ENCODE measurements around the gene PCAT7.
"Not testable (repeated sequence)": the region's sequence is repeated elsewhere in the genome, so short reads cannot be mapped to it uniquely, and the experiment has no call there.

PCAT7 gene

DNA sequence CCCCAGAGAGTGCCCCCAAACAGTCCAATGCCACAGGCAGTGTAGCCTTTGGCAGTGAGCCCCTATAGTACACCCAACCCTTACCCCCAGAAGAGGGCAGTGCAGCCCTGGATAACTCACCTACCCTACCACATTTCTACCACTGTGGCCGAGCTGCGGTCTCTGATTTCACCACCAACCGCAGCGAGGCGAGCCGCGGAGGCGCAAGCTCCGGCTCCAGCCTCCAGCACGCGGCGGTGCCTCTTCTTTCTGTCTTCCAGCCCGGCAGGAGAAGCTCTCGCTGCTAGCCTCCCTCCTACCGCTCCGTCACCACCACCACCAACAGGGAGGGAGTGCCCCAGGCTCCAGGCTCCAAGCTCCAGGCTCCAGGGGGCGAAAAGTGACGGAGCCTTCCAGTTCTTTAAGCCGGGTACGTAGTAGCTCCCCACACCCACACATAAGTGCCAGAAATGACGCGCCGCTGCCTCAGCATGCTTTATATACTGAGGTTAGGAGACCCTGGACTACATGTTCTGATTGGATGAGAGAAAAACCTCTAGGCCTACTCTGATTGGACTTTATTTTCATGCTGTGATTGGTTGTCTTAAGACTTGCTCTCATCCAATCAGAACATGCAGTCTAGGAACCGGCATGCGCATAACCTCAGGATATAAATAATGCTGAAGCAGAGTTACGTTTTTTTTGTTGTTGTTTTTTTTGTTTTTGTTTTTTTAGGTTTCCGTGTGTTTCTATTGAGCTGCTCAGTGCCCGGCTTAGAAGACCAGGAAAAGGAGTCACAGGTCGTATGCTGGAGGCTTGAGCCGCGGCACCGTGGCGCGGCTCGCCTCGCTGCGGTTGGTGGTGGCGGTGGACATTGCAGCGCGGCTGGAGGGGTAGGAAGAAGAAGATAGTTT is at the start of gene PCAT7:
PCAT7 (plus strand) TSS at position 645 of the 893 bp plus-strand sequence.
- no peak for DNase-seq (ENCODE audit: low read depth)

DNA sequence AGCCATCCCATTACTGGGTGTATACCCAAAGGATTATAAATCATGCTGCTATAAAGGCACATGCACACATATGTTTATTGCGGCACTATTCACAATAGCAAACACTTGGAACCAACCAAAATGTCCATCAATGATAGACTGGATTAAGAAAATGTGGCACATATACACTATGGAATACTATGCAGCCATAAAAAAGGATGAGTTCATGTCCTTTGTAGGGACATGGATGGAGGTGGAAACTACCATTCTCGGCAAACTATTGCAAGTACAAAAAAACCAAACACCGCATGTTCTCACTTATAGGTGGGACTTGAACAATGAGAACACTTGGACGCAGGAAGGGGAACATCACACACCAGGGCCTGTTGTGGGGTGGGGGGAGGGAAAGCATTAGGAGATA is 48.5 kb upstream of the PCAT7 start:
- not testable (repeated sequence) for DNase-seq (ENCODE audit: low read depth)

DNA sequence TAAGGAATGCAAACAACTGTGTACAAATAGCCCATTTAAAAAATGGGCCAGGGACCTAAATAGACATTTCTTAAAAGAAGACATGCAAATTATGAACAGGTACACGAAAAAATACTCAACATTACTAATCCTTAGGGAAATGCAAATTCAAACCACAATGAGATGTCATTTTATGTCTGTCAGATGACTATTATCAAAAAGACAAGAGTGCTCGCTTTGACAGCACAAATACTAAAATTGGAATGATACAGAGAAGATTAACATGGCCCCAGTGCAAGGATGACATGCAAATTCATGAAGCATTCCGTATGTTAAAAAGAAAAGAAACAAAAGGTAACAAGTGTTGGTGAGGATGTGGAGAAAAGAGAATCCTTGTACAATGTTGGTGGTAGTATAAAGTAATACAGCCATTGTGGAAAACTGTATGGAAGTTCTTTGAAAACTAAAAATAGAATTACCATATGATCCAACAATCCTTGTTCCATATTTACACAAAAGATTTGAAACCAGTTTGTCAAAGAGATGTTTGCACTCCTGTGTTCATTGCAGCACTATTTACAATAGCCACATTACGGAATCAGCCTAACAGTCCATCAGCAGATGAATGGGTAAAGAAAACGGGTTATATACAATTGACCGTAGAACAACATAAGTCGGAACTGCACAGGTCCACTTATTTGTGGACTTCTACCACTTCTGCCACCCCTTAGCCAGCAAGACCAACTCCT is 47.2 kb upstream of the PCAT7 start:
- DNase-seq (ENCODE audit: low read depth), result no peak

DNA sequence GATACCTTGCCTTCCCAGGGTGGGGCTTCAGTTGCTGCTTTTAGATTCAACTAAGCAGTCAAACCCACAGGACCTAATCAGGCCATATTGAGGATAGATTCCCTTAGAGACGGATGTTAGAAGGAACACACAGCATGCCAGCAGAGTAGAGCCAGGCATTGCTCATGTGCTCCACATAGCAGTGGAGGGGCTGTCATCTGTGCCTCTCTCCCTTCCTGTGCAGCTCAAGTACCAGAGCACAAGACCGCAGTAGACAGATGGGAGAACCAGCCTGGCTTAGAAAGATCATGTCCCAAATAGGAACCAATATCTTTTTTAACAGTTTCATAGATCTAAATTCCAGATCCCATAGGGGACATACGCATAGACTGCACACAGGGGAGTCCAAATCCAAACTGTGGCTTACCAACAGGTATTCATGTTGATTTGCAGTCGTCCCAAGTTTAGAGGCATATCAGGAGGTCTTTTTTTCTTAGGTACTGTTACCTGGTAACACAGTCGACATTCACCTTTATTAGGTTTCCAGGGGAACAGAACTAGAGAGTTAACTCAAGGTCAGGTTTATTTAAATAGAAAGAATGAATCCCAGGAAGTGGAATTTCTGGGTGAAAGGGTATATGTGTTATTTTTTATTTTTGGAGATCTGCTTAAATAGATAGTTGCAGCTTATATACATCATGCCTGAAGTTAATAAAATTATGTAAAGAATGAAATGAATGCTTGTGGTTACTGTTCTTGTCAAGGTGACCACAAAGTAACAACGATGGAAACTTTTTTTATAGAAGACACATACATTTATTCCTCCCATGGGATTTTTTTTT is 43.5 kb upstream of the PCAT7 start:
- DNase-seq (ENCODE audit: low read depth), result no peak

DNA sequence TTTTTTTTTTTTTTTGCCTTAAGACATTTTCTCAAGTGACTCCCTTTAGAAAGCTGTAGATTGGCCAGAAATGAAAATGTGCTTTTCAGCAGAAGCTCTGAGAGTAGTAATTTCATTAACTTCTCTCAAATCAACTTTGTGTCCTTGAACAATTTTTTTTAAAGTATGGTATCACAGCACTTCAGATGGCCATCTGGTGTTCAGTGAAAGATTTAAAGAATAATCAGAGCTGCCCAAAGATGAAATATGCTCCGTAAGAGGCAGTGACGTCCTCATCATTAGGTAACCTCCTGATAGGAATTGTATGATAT is 43.0 kb upstream of the PCAT7 start:
- DNase-seq (ENCODE audit: low read depth), result no peak

DNA sequence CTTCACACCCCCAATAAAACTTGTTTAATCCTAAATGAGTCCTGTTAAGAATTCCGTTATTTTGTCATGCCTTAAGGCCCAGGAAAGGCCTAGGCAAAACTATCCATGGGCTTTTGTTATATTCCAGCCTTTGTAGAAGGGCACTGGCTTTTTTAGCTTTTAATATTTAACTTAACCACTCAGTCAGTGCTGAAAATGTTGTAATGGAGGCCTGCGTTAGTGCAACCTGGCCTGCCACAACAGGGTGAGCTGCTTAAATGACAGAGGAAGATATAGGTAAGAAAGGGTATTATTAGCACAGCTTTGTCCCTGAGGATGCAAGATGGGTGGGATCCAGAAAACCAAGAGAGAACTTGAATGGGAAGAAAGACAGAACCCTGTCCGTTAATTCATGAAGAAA is 40.2 kb upstream of the PCAT7 start:
- no peak for DNase-seq (ENCODE audit: low read depth)

DNA sequence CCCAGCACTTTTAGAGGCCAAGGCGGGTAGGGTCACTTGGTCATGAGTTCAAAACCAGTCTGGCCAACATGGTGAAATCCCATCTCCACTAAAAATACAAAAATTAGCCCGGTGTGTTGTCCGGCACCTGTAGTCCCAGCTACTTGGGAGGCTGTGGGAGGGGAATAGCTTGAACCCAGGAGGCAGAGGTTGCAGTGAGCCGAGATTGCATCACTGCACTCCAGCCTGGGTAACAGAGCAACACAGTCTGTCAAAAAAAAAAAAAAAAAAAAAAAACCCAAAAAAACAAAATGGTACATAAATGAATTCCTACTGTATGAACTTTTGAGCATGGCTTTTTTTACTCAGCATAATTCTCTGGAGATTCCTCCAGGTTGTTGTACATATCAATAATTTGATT is 37.6 kb upstream of the PCAT7 start:
- DNase-seq (ENCODE audit: low read depth), result no peak

DNA sequence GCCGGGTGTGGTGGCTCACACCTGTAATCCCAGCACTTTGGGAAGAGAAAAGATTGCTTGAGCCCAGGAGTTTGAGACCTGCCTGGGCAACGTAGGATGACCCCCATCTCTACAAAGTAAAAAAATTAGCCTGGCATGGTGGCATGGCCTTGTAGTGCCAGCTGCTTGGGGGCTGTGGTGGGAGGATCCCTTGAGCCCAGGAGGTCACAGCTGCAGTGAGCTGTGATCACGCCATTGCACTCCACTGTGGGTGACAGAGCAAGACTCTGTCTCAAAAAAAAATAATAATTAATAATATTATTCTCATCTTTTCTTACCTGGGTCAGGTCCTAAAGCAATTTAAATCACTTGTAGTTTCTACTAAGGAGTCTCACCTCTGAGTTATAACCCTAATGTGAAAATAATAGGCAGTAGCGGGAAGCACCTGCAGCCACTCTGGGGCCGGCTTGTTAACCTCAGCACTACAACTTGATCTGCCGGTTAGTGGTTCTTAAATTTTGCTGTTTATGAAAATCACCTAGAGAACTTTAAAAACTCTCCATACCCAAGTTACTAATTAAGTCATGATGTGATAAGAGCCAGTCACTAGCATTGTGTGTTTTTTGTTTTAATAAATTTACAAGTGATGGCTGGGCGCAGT is 29.4 kb upstream of the PCAT7 start:
- DNase-seq (ENCODE audit: low read depth), result no peak

DNA sequence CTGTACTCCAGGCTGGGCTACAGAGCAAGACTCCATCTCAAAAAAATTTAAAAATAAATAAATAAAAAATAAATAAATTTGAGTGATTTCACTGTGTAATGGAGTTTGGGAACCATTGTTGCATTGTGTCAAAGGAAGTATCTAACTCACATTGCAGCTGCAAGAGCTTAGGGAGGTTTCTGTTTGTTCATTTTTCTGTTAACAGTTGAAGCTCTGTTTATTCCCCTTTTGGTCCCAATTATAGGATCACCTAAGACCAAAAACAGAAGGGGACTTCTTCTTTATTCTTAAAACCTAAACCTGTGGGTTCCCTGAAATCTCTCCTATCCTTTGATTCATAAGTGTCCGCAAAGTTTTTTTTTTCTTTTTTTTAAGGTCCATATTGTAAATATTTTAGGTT is 28.6 kb upstream of the PCAT7 start:
- DNase-seq (ENCODE audit: low read depth), result no peak

DNA sequence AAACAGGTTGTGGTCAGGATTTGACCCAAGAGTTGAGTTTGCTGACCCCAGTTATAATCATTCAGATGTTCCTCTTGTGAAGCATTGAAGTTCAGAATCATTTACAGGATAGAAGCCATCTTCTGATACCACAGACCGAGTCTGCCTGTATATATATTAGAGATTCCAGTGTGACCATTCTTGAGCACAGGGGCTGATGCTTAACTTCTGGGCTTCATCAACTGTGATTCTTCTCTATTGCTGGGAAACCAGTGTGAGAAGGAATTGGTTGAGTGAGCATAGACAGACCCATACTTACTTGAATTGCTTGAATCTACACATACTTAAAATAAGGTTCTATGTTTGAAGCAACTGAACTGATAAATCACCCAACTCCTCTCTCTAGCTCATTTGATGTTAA is 27.9 kb upstream of the PCAT7 start:
- no peak for DNase-seq (ENCODE audit: low read depth)

DNA sequence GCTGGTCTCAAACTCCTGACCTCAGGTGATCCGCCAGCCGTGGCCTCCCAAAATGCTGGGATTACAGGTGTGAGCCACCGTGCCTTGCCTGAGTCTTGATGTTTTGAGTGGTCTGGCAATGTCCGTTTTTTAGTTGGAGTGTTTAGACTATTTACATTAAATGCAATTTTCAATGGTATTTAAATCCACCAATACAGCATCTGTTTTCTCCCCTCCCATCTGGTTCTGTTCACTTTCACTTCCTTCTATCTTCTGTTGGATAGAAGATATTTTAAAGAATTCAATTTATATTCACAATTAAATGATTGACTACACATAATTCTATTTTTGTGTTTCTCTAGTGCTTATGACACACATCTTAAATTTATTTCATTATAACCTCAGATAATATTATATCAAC is 26.0 kb upstream of the PCAT7 start:
- no peak for DNase-seq (ENCODE audit: low read depth)

DNA sequence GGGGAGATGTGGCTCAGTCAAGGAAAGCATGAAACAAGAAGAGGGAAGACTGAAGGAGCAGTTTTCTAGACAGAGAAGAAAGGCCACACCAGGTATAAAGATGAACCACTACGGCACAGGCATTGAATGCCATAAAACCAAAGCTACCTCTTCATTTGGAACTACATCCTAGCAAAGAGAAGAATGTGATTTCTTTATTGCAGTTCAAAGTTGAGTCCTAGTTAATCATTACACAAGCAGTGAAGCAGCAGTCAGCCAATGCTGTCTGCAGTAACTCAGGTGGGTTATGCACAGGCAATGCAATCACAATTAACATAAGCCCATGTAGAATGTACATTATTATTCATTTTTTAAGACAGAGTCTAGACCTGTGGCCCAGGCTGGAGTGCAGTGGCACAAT is 21.7 kb upstream of the PCAT7 start:
- no peak for DNase-seq (ENCODE audit: low read depth)

DNA sequence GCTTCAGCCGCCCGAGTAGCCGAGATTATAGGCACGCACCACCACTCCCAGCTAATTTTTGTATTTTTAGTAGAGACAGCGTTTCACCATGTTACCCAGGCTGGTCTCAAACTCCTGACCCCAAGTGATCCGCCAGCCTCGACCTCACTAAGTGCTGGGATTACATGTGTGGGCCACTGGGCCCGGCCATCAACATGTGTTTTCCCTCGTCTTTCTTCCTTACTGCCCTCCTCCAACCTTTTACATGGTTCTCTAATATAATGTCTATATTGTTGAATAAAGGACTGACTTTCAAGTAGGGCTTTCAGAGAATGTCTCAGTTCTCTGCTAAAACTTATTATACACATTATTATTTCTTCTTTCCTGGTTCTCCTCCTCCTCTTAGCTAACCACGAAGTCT is 21.3 kb upstream of the PCAT7 start:
- DNase-seq (ENCODE audit: low read depth), result no peak

DNA sequence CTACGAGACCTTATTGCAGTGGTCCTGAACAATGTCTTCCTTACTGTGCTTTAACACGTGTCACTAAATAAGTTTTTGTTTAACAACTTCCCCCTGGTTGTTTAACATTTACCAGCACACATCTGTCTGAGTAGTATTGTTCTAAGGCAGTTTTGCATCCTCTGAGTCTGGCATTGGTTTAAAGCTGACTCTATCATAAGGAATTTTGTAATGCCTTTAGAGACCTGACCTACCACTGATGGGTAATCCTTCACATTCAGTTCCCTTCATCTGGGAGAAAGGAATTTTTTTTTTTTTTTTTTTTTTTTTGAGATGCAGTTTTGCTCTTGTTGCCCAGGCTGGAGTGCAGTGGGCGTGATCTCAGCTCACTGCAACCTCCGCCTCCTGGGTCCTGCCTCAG is 20.0 kb upstream of the PCAT7 start:
- no peak for DNase-seq (ENCODE audit: low read depth)

DNA sequence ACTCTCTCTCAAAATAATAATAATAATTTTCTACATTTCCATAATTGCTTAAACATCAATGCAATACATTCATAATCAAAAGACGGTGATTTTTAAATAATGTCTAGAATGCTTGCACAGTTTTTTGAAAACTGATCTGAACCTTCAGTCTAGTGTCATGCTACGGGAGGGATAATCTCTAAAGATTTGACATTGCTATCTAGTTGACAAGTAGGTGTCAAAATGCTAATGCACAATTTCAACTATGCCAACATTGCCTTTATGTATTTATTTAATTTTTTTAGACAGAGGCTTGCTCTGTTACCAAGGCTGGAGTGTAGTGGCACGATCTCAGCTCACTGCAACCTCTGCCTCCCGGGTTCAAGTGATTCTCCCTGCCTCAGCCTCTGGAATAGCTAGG is 16.0 kb upstream of the PCAT7 start:
- no peak for DNase-seq (ENCODE audit: low read depth)

DNA sequence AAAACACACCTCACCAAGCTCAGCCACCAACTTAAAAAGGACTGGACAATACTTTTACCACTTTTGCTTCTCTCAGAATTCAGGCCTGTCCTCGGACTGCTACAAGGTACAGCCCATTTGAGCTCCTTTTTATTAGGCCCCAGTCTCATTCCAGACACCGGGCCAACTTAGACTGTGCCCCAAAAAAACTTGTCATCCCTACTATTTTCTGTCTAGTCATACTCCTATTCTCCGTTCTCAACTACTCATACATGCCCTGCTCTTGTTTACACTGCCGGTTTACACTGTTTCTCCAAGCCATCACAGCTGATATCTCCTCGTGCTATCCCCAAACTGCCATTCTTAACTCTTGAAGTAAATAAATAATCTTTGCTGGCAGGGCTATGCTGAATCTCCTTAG is 10.5 kb upstream of the PCAT7 start:
- DNase-seq (ENCODE audit: low read depth), result not testable (repeated sequence)

DNA sequence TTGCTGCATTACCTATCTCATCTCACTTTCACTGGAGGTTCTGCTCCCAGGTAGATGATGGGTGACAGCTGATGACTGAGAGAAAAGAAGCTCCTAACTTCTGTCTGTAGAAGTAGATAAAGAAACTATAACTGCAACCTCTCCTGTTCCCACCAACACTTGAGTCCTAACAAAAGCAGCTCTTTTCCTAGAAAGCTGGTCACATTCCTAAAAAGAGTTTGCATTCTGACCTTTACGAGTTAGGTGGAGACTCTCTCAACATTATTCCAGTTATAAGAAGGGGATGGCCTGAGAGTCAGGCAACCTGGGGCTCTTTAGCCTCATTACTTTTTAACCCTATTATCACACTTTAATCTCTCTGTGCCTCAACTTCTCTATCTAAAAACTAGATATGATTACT is 8.9 kb upstream of the PCAT7 start:
- no peak for DNase-seq (ENCODE audit: low read depth)

DNA sequence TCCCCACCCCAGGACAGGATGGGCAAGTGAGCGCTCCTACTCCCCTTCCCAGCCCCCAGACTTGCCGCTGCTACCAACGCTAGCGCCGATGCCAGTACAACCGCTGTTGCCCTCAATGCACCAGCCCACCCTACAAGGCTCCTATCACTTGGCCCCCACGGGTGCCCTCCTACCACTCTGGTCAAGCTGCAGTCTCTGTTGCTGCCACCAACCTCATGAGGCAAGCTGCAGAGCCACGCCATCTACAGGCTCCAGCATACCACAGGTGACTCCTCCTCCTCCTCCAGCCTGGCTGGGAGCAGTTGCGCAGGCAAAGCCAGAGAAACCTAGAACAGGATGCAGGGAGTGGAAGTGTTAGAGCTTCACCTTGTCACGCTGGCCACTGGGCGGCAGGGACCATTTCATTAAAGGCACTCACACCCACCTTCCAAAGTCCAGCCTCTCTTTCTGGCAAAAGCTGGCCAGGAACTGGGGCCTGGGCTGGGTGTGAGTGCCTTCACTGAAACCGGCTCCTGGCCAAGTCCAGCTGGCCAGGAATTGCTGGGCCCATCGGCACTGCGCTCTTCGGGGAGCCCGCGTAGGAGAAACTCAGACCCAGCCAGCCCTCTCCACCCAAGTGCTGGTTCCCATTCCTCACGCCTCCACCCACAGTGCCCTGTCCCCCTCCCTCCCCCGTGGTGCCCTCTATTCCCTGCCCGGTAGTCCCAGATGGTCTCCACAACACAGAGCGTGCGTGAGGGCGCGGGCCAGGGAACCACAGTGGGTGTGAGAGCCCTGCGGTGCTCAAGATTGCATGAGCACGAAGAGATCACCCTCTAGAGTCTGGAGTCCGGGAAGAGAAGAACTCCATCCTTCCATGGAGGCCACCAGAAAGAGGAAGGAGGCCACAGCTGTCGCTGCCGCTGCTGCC is 1.6 kb upstream of the PCAT7 start:
- no peak for DNase-seq (ENCODE audit: low read depth)

DNA sequence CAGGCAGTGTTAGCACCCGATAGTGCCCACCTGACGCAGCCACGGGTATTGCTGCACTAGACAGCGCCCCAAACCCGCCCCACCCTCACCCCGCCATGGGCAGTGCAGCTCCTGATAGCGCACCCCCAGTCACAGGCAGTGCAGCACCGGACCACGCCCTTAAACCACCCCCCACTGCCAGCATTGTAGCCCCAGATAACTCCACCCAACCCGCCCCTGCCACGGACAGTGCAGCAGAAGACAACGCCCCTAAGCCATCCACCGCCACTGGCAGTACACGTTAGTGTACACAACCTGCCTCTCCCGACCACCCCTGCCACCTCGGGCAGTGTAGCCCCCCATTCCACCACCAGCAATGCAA is 825 bp upstream of the PCAT7 start:
- no peak for DNase-seq (ENCODE audit: low read depth)

DNA sequence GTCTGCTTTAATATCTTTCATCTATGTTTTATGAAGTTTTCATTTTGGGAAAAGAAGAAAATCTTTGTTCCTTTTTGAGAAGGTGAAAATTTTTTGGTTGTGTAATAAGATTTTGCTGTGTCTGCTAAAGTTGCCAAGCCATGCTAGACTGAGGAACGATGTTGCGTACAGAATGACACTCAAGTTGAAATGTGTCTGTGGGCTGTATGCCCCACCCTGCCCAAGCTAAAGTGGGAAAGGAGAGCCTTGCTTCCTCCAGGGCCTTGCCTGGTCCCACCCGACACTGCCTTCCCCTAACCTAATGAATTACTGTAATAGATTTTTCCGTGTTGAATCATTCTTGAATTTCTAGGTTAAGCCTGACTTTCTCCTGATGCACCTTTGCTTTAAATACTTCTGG is 2.5 kb downstream of the PCAT7 start:
- DNase-seq (ENCODE audit: low read depth), result no peak

DNA sequence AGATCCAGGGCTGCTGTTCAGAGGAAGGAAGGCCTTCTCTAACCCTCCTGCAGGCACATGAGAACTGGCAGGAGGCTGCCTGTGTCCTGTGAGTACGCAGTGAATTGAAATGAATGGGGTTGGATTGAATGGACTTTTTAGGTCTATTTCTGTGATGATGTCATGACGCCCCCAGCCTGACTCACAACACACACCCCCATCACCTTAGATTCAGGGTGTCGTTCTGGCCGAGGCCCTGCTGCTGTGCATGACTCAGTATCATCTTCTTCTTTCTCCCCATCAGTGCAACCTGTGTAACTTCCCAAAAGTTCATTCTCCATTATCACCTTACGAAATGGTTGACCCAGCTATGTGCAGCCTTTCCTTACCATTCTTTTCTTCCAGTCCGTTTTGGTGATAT is 5.4 kb downstream of the PCAT7 start:
- DNase-seq (ENCODE audit: low read depth), result no peak

All from stimulated activated CD8-positive, alpha-beta memory T cell treated with anti-CD3 and anti-CD28 coated beads, Interleukin-15, amount 100 ng/mL, for 1 hour (primary cell).